WERI-Rb-1 (cell line): ENCODE results near the gene DBN1.

Experiments used
- DNase-seq: peaks from one replicate; pipeline ENCODE4 v3.0.0-alpha.2; 2020
- H3K27ac ChIP-seq: fragments of 250-450 bp; sonication (Bioruptor Pico); 2 replicates; pipeline ENCODE4 v1.5.1; 2020; ENCODE audit warnings: mild to moderate bottlenecking, moderate library complexity
- H3K27me3 ChIP-seq: fragments of 250-450 bp; sonication (Bioruptor Pico); 2 replicates; pipeline ENCODE4 v1.5.1; 2021; ENCODE audit warnings: mild to moderate bottlenecking, low read depth, moderate library complexity; ENCODE audit not compliant: insufficient read depth, severe bottlenecking
- H3K36me3 ChIP-seq: fragments of 250-450 bp; sonication (Bioruptor Pico); 2 replicates; pipeline ENCODE4 v1.5.1; 2020; ENCODE audit warnings: mild to moderate bottlenecking, moderate library complexity
- H3K4me3 ChIP-seq: 2 replicates; pipeline ENCODE4 v1.5.1; 2011; ENCODE audit warnings: low read depth, mild to moderate bottlenecking, control low read depth, low read length
- H3K9me3 ChIP-seq: fragments of 250-450 bp; sonication (Bioruptor Pico); 2 replicates; pipeline ENCODE4 v1.5.1; 2021; ENCODE audit warnings: mild to moderate bottlenecking, moderate library complexity; ENCODE audit not compliant: severe bottlenecking
- CTCF ChIP-seq: IDR thresholded peaks from 2 replicates; pipeline ENCODE4 v1.5.1; 2011; ENCODE audit warnings: low read depth, mild to moderate bottlenecking, control low read depth, inconsistent platforms, low read length

Gene DBN1

GRCh38 chr5:177502886-177503285, 29.5 kb upstream of the DBN1 start:
- Histone ChIP-seq H3K27me3 (no peaks in the 10 kb centered on the region), H3K36me3 (no peaks in the 10 kb centered on the region), H3K27ac (no peak overlapping the region), H3K9me3 (no peaks in the 10 kb centered on the region), H3K4me3 (no peak overlapping the region)
- DNase-seq: no peak
- no peak for TF ChIP-seq CTCF

- Histone ChIP-seq H3K27me3 (no peaks in the 10 kb centered on the region), H3K9me3 (no peaks in the 10 kb centered on the region), H3K36me3 (no peaks in the 10 kb centered on the region), H3K4me3 (no peak overlapping the region), H3K27ac (no peak overlapping the region)
- no peak for DNase-seq
- no peak for TF ChIP-seq CTCF
Observed at GRCh38 chr5:177501874-177502678, 28.6 kb upstream of the DBN1 start.

- Histone ChIP-seq H3K36me3 (no peaks in the 10 kb centered on the region; the same call in 1 of the 2 replicates), H3K27me3 (no peaks in the 10 kb centered on the region), H3K9me3 (no peaks in the 10 kb centered on the region), H3K27ac (no peak overlapping the region), H3K4me3 (no peak overlapping the region)
- DNase-seq: peak; percentile 87
- TF ChIP-seq CTCF: peak; percentile 78
Observed at GRCh38 chr5:177500685-177501522, 27.5 kb upstream of the DBN1 start.

- Histone ChIP-seq H3K9me3 (no peaks in the 10 kb centered on the region), H3K36me3 (peaks cover 5% of the 10 kb centered on the region; the same call in 1 of the 2 replicates), H3K4me3 (no peak overlapping the region), H3K27me3 (no peaks in the 10 kb centered on the region), H3K27ac (no peak overlapping the region)
- no peak for DNase-seq
- no peak for TF ChIP-seq CTCF
Observed at GRCh38 chr5:177499842-177500241, 26.4 kb upstream of the DBN1 start.

GRCh38 chr5:177498013-177498787, 24.8 kb upstream of the DBN1 start:
- no peaks in the 10 kb centered on the region for H3K27me3 ChIP-seq
- DNase-seq: no peak
- H3K36me3 ChIP-seq: peaks cover 5% of the 10 kb centered on the region; the same call in 1 of the 2 replicates
- H3K9me3 ChIP-seq: no peaks in the 10 kb centered on the region
- H3K27ac ChIP-seq: no peak overlapping the region
- TF ChIP-seq CTCF: no peak
- no peak overlapping the region for H3K4me3 ChIP-seq
